NCI-H1105 treated with DMSO at 0.1 percent for 48 hours (cell line): ENCODE data around the gene BBS5.
"Not testable (repeated sequence)": the region's sequence is repeated elsewhere in the genome, so short reads cannot be mapped to it uniquely, and the experiment has no call there.

Experiments used
- DNase-seq: peaks from one replicate; lab custom pipeline; 2025; lab: John Stamatoyannopoulos, UW

BBS5 gene

GRCh38 chr2:169486487-169486886 lies 7.2 kb downstream of the BBS5 start:
- no peak for DNase-seq

- no peak for DNase-seq
These were observed 11.5 kb downstream of the BBS5 start for GRCh38 chr2:169490834-169491233.

- DNase-seq: no peak
These were observed 12.1 kb downstream of the BBS5 start for GRCh38 chr2:169491378-169491777.

GRCh38 chr2:169493360-169493759 lies 14.1 kb downstream of the BBS5 start:
- no peak for DNase-seq

- no peak for DNase-seq
These were observed 16.1 kb downstream of the BBS5 start for GRCh38 chr2:169495310-169495928.

GRCh38 chr2:169504651-169505050 lies 25.4 kb downstream of the BBS5 start:
- no peak for DNase-seq

GRCh38 chr2:169507698-169508097 lies 28.4 kb downstream of the BBS5 start:
- no peak for DNase-seq

GRCh38 chr2:169509298-169509885 lies 30.1 kb downstream of the BBS5 start, which contains the start of gene KLHL41:
KLHL41 (plus strand) TSS chr2:169509702; CDS start chr2:169509779, 77 bp downstream.
- no peak for DNase-seq

GRCh38 chr2:169509955-169510354 lies 30.7 kb downstream of the BBS5 start:
- no peak for DNase-seq

GRCh38 chr2:169510496-169510895 lies 31.2 kb downstream of the BBS5 start:
- DNase-seq: no peak

GRCh38 chr2:169511818-169512217 lies 32.5 kb downstream of the BBS5 start:
- DNase-seq: no peak

- DNase-seq: no peak
These were observed 33.2 kb downstream of the BBS5 start for GRCh38 chr2:169512525-169512924.

GRCh38 chr2:169513094-169513493 lies 33.8 kb downstream of the BBS5 start:
- no peak for DNase-seq

- DNase-seq: no peak
These were observed 34.6 kb downstream of the BBS5 start for GRCh38 chr2:169513926-169514325.

GRCh38 chr2:169514758-169515157 lies 35.5 kb downstream of the BBS5 start:
- DNase-seq: not testable (repeated sequence)

GRCh38 chr2:169516488-169516995 lies 37.2 kb downstream of the BBS5 start:
- not testable (repeated sequence) for DNase-seq

- no peak for DNase-seq
These were observed 41.6 kb downstream of the BBS5 start for GRCh38 chr2:169520896-169521295.

GRCh38 chr2:169523681-169524080 lies 44.4 kb downstream of the BBS5 start:
- no peak for DNase-seq

GRCh38 chr2:169525434-169525833 lies 46.1 kb downstream of the BBS5 start:
- DNase-seq: peak; percentile 14

- DNase-seq: no peak
These were observed 47.2 kb downstream of the BBS5 start for GRCh38 chr2:169526451-169526850.

- DNase-seq: peak; percentile 30
These were observed 49.0 kb downstream of the BBS5 start for GRCh38 chr2:169528271-169528701.

- DNase-seq: not testable (repeated sequence)
These were observed 60.2 kb downstream of the BBS5 start for GRCh38 chr2:169539460-169539859.

GRCh38 chr2:169540146-169540545 lies 60.9 kb downstream of the BBS5 start:
- peak; percentile 12 for DNase-seq

GRCh38 chr2:169542433-169542832 lies 63.1 kb downstream of the BBS5 start:
- no peak for DNase-seq
